Astrocyte of the hippocampus (primary cell): ENCODE measurements around the gene OXA1L.
"Not testable (repeated sequence)": the region's sequence is repeated elsewhere in the genome, so short reads cannot be mapped to it uniquely, and the experiment has no call there.

ENCODE experiments used
- DNase-seq: peaks from one replicate; pipeline ENCODE4 v3.0.0; 2011; ENCODE audit warnings: low read depth, low spot score

OXA1L gene

GRCh38 chr14:22798528-22798927 lies 32.0 kb downstream of the OXA1L start:
- no peak for DNase-seq

GRCh38 chr14:22800346-22800745 lies 33.9 kb downstream of the OXA1L start:
- no peak for DNase-seq

- DNase-seq, result no peak
Observed at GRCh38 chr14:22801716-22802115, 35.2 kb downstream of the OXA1L start.

- no peak for DNase-seq
Observed at GRCh38 chr14:22802860-22803686, 36.6 kb downstream of the OXA1L start.

GRCh38 chr14:22803687-22803974 lies 37.1 kb downstream of the OXA1L start:
- DNase-seq, result no peak

- DNase-seq, result not testable (repeated sequence)
Observed at GRCh38 chr14:22805235-22805634, 38.7 kb downstream of the OXA1L start.

GRCh38 chr14:22807432-22808087 lies 41.1 kb downstream of the OXA1L start:
- DNase-seq, result no peak

- no peak for DNase-seq
Observed at GRCh38 chr14:22808388-22809209, 42.1 kb downstream of the OXA1L start.

- DNase-seq, result no peak
Observed at GRCh38 chr14:22811722-22812121, 45.2 kb downstream of the OXA1L start.

- no peak for DNase-seq
Observed at GRCh38 chr14:22812744-22813143, 46.3 kb downstream of the OXA1L start.

GRCh38 chr14:22813145-22813544 lies 46.7 kb downstream of the OXA1L start:
- no peak for DNase-seq

- DNase-seq, result no peak
Observed at GRCh38 chr14:22814373-22814772, 47.9 kb downstream of the OXA1L start.

- DNase-seq, result peak; percentile 15
Observed at GRCh38 chr14:22814941-22815713, 48.6 kb downstream of the OXA1L start, which contains the start of gene SLC7A7. Gene SLC7A7, minus strand, starts transcription at chr14:22815435. Its CDS starts 2,037 bp downstream, at chr14:22813398.

- DNase-seq, result peak; percentile 81
Observed at GRCh38 chr14:22819151-22819988, 52.9 kb downstream of the OXA1L start.

GRCh38 chr14:22820731-22821130 lies 54.2 kb downstream of the OXA1L start:
- DNase-seq, result no peak

GRCh38 chr14:22821193-22822015 lies 54.9 kb downstream of the OXA1L start:
- peak; percentile 21 for DNase-seq

GRCh38 chr14:22822016-22822570 lies 55.6 kb downstream of the OXA1L start:
- no peak for DNase-seq
